Right lobe of liver (tissue), 4 donors: Measurements from ENCODE around the gene ABCA12.

Experiments used
- CTCF ChIP-seq, 4 donors: fragments of 200-600 bp in 3 of 4; fragments of 450-650 bp in 1 of 4; IDR thresholded peaks; one replicate each; pipeline versions ENCODE4 v1.5.1 to v1.8.0; 2016 to 2022; ENCODE audit warnings: antibody characterized with exemption in 4 of 4, mild to moderate bottlenecking in 2 of 4
- POLR2A ChIP-seq: fragments of 450-650 bp; IDR thresholded peaks from one replicate; pipeline ENCODE4 v1.6.1; 2017; ENCODE audit warnings: antibody characterized with exemption, mild to moderate bottlenecking
- donor health status: DM: no; HTN: no; CAD: no.
- donor health status: DM: no; HTN: no; CAD: no.
- donor health status: DM: no; HTN: yes; CAD: no.

- TF ChIP-seq CTCF (IDR thresholded peaks at IDR 0.05) = no peak
- TF ChIP-seq POLR2A = no peak
Measured at GRCh38 chr2:215138479-215138878, at the start of gene ABCA12.
